ENCODE results near the gene CHST13. TPM values are rescaled to one million over a fixed set of nuclear protein-coding genes. Genes with fewer than 3 reads are reported as not detected.
"Not testable (repeated sequence)": the region's sequence is repeated elsewhere in the genome, so short reads cannot be mapped to it uniquely, and the experiment has no call there.

Gene CHST13
- polyA plus RNA-seq, 1 donor, result 3.5 TPM

DNA sequence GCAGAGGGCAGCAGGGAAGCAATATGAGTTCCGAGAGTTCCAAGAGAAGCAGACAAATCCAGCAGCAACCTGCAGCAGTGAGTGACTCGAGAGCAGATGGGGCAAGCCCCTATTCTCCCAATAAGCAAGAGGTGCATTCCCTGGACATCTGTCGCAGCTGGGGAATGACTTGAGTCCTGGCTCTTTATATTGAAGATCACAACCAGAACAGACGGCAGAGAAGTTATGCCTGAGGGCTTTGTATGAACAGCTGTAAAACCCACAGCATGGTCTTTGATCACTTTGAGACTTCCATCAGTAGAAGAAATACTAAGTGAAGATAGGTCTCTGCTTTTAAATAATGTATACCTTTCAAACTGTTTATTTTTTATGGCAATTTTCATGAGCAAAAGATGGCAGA lies 58.4 kb downstream of the CHST13 start:
- no peak for DNase-seq

GRCh38 chr3:126591515-126591914 lies 67.6 kb downstream of the CHST13 start:
- not testable (repeated sequence) for DNase-seq

Other genes with a start within 250 kb of the CHST13 start
- 11.3 TPM for gene KLF15, start 166.7 kb upstream of the CHST13 start, polyA plus RNA-seq (ENCODE audit: insufficient read length)
- 1.7 TPM for gene CFAP100, start 129.2 kb upstream of the CHST13 start, polyA plus RNA-seq (ENCODE audit: insufficient read length)
- gene ZXDC, start 48.3 kb upstream of the CHST13 start, polyA plus RNA-seq (ENCODE audit: insufficient read length), result 43.0 TPM
- 0.15 TPM for gene UROC1, start 6.4 kb upstream of the CHST13 start, polyA plus RNA-seq (ENCODE audit: insufficient read length)
- gene C3orf22, start 34.8 kb downstream of the CHST13 start, polyA plus RNA-seq (ENCODE audit: insufficient read length), result 0.10 TPM
- gene TXNRD3, start 131.0 kb downstream of the CHST13 start, polyA plus RNA-seq (ENCODE audit: insufficient read length), result 22.0 TPM
- 15.8 TPM for gene CHCHD6, start 180.1 kb downstream of the CHST13 start, polyA plus RNA-seq (ENCODE audit: insufficient read length)

Measured in left kidney (tissue), 2 donors.